WTC11 (cell line): ENCODE data around the gene PLCB2. TPM values are rescaled to one million over a fixed set of nuclear protein-coding genes. Genes with fewer than 3 reads are reported as not detected.

Source experiments
- ATAC-seq: fragments of 200-7000 bp; cut with Tn5 transposase; 2 replicates; pipeline ENCODE4 v1.10.0; 2021; ENCODE audit warnings: mild to moderate bottlenecking, moderate library complexity
- CTCF ChIA-PET: fragments of 300-600 bp; sonication (Branson Sonifier 250); formaldehyde crosslinking; loops from one replicate; lab custom pipeline; 2021; ENCODE audit warnings: antibody characterized with exemption; lab: Charles Lee
- POLR2A ChIA-PET: fragments of 350-600 bp; sonication (Branson Sonifier 250); formaldehyde crosslinking; loops from one replicate; lab custom pipeline; 2021; ENCODE audit warnings: antibody characterized with exemption; lab: Charles Lee
- DNase-seq: peaks from one replicate; pipeline ENCODE4 v3.0.0; 2021; ENCODE audit warnings: low spot score
- H3K27ac Mint-ChIP-seq: 2 replicates; pipeline ENCODE4 v1.8.0; 2021; ENCODE audit warnings: mixed read lengths
- H3K27me3 Mint-ChIP-seq: 2 replicates; pipeline ENCODE4 v1.8.0; 2021; ENCODE audit warnings: low read depth, mild to moderate bottlenecking, moderate library complexity, mixed read lengths
- H3K36me3 Mint-ChIP-seq: 2 replicates; pipeline ENCODE4 v1.8.0; 2021; ENCODE audit warnings: mixed read lengths
- H3K4me1 Mint-ChIP-seq: 2 replicates; pipeline ENCODE4 v1.8.0; 2022; ENCODE audit warnings: mixed read lengths
- H3K4me3 Mint-ChIP-seq: 2 replicates; pipeline ENCODE4 v1.8.0; 2021; ENCODE audit warnings: mild to moderate bottlenecking, moderate library complexity, mixed read lengths
- H3K9me3 Mint-ChIP-seq: 2 replicates; pipeline ENCODE4 v1.8.0; 2021; ENCODE audit warnings: mixed read lengths
- ATF1 ChIP-seq: sonication (generic); formaldehyde crosslinking; IDR thresholded peaks from 2 replicates; pipeline ENCODE4 v1.8.1; 2023; ENCODE audit warnings: mild to moderate bottlenecking, moderate library complexity, missing genetic modification reagents
- EMX1 ChIP-seq: fragments of 250-450 bp; sonication (Bioruptor Pico); IDR thresholded peaks from 2 replicates; pipeline ENCODE4 v1.8.0; 2021; ENCODE audit warnings: mild to moderate bottlenecking
- ESRRA ChIP-seq: sonication (generic); formaldehyde crosslinking; IDR thresholded peaks from 2 replicates; pipeline ENCODE4 v1.8.1; 2022; ENCODE audit warnings: mild to moderate bottlenecking, missing genetic modification reagents, borderline replicate concordance
- ETV6 ChIP-seq: sonication (generic); formaldehyde crosslinking; IDR thresholded peaks from 2 replicates; pipeline ENCODE4 v1.8.1; 2022; ENCODE audit warnings: mild to moderate bottlenecking, missing genetic modification reagents
- FOXP1 ChIP-seq: sonication (generic); formaldehyde crosslinking; IDR thresholded peaks from 2 replicates; pipeline ENCODE4 v1.8.0; 2022; ENCODE audit warnings: missing genetic modification reagents, mild to moderate bottlenecking, moderate library complexity, borderline replicate concordance
- HMGA2 ChIP-seq: fragments of 250-450 bp; sonication (Bioruptor Pico); IDR thresholded peaks from 2 replicates; pipeline ENCODE4 v1.4.0; 2021; ENCODE audit warnings: mild to moderate bottlenecking, moderate library complexity
- JAZF1 ChIP-seq: fragments of 250-450 bp; sonication (Bioruptor Pico); IDR thresholded peaks from 2 replicates; pipeline ENCODE4 v1.9.0; 2021; ENCODE audit warnings: moderate library complexity, mild to moderate bottlenecking, inconsistent platforms
- MXD4 ChIP-seq: fragments of 250-450 bp; sonication (Bioruptor Pico); IDR thresholded peaks from 2 replicates; pipeline ENCODE4 v1.8.0; 2021; ENCODE audit warnings: mild to moderate bottlenecking, moderate library complexity, borderline replicate concordance
- MYBL2 ChIP-seq: sonication (generic); formaldehyde crosslinking; IDR thresholded peaks from 2 replicates; pipeline ENCODE4 v1.8.1; 2023; ENCODE audit warnings: mild to moderate bottlenecking, moderate library complexity, missing genetic modification reagents
- NR2C2 ChIP-seq: sonication (generic); formaldehyde crosslinking; IDR thresholded peaks from 2 replicates; pipeline ENCODE4 v1.8.0; 2022; ENCODE audit warnings: mild to moderate bottlenecking, missing genetic modification reagents
- OVOL2 ChIP-seq: fragments of 250-450 bp; sonication (Bioruptor Pico); IDR thresholded peaks from 2 replicates; pipeline ENCODE4 v1.9.0; 2021; ENCODE audit warnings: mild to moderate bottlenecking, borderline replicate concordance
- RORB ChIP-seq: fragments of 250-450 bp; sonication (Bioruptor Pico); IDR thresholded peaks from 2 replicates; pipeline ENCODE4 v1.9.0; 2021; ENCODE audit warnings: mild to moderate bottlenecking
- SOX15 ChIP-seq: fragments of 250-450 bp; sonication (Bioruptor Pico); IDR thresholded peaks from 2 replicates; pipeline ENCODE4 v1.9.0; 2021; ENCODE audit warnings: mild to moderate bottlenecking
- TEAD4 ChIP-seq: sonication (generic); formaldehyde crosslinking; IDR thresholded peaks from 2 replicates; pipeline ENCODE4 v1.8.0; 2022; ENCODE audit warnings: mild to moderate bottlenecking, missing genetic modification reagents
- ZNF121 ChIP-seq: sonication (generic); formaldehyde crosslinking; IDR thresholded peaks from 2 replicates; pipeline ENCODE4 v1.8.0; 2023; ENCODE audit warnings: missing genetic modification reagents
- ZNF219 ChIP-seq: sonication (generic); formaldehyde crosslinking; IDR thresholded peaks from 2 replicates; pipeline ENCODE4 v1.8.0; 2023; ENCODE audit warnings: missing genetic modification reagents, mild to moderate bottlenecking, borderline replicate concordance
- ZNF416 ChIP-seq: fragments of 250-450 bp; sonication (Bioruptor Pico); IDR thresholded peaks from 2 replicates; pipeline ENCODE4 v1.9.0; 2021; ENCODE audit warnings: mild to moderate bottlenecking, inconsistent platforms
- ZNF423 ChIP-seq: fragments of 250-450 bp; sonication (Bioruptor Pico); IDR thresholded peaks from 2 replicates; pipeline ENCODE4 v2.1.2; 2022; ENCODE audit warnings: mild to moderate bottlenecking, moderate library complexity
- total RNA-seq: library from RNA; stranded (reverse); gene quantifications from 3 replicates; pipeline ENCODE4 v1.2.3, GENCODE V29; 2021
- TF ChIP-seq, protein P1 (sequence below): fragments of 250-450 bp; sonication (Bioruptor Pico); IDR thresholded peaks from 2 replicates; pipeline ENCODE4 v1.9.0; 2021; ENCODE audit warnings: moderate library complexity, mild to moderate bottlenecking, inconsistent platforms, borderline replicate concordance
- TF ChIP-seq, protein P2 (sequence below): sonication (generic); formaldehyde crosslinking; IDR thresholded peaks from 2 replicates; pipeline ENCODE4 v1.8.1; 2023; ENCODE audit warnings: mild to moderate bottlenecking, missing genetic modification reagents, moderate library complexity
- TF ChIP-seq, protein P3 (sequence below): fragments of 250-450 bp; sonication (Bioruptor Pico); IDR thresholded peaks from 2 replicates; pipeline ENCODE4 v1.9.0; 2021; ENCODE audit warnings: mild to moderate bottlenecking
- TF ChIP-seq, protein P4 (sequence below): sonication (generic); formaldehyde crosslinking; IDR thresholded peaks from 2 replicates; pipeline ENCODE4 v1.8.1; 2022; ENCODE audit warnings: missing genetic modification reagents, borderline replicate concordance

The PLCB2 gene
- total RNA-seq, 1 experiment from 2014 or later = 15.2 TPM

DNA sequence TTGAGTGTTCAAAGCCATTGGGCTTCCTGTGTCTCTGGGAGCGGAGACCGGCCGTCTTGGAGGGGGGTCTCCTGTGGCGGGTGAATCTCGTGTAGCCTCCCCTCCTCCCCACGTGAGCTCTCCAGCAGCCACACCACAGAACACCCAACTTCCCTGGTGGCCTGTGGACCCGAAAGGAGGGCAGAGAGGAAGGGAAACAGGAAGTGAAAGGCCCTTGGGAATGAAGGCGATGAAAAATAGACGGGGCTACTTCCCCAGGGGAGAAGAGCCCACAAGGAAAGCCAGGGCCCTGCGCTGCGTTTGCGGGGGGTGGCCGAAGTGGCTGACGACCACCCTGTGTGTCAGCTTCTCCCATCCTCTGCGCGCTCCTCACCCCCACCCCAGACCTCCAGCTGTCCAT, 30.3 kb downstream of the PLCB2 start:
- Mint-ChIP-seq H3K27ac (no peak overlapping the region), H3K9me3 (no peaks in the 10 kb centered on the region), H3K27me3 (peaks cover 42% of the 10 kb centered on the region), H3K4me3 (no peak overlapping the region), H3K4me1 (peaks cover 39% of the 10 kb centered on the region), H3K36me3 (no peaks in the 10 kb centered on the region)
- TF ChIP-seq RORB (CRISPR knock-in tag) (no peak), ZNF416 (no peak), JAZF1 (no peak), MYBL2 (CRISPR knock-in tag) (no peak), OVOL2 (no peak), ESRRA (CRISPR knock-in tag) (no peak), ZNF219 (no peak)
- DNase-seq = no peak
- ChIA-PET POLR2A (no interaction called here), CTCF (interaction anchor here (0.8 to 12.1 kb wide), 9 partner anchors 13 to 232 kb away, joined by 3 to 690 read pairs (median 22); partner anchors contain the start of genes CCDC9B, INAFM2, PAK6 and PLCB2)
- ATAC-seq = no peak

DNA sequence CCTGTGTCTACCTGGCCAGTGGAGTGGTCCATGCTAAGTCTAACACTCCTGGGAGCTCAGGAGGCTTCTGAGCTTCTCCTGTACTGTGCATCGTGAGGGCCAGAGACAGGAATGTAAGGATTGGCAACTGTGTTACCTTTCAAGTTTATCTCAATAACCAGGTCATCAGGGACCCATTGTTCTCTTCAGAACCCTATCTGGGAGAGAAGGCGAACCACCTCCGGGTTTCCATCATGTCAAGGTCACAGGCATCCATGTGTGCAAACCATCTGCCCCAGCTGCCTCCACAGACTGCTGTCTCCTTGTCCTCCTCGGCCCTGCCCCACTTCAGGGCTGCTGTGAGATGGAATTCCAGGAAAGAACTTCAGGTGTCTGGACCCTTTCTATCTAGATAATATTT, 30.8 kb downstream of the PLCB2 start:
- TF ChIP-seq, protein P1, sequence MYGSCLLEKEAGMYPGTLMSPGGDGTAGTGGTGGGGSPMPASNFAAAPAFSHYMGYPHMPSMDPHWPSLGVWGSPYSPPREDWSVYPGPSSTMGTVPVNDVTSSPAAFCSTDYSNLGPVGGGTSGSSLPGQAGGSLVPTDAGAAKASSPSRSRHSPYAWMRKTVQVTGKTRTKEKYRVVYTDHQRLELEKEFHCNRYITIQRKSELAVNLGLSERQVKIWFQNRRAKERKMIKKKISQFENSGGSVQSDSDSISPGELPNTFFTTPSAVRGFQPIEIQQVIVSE (CRISPR knock-in tag) = no peak
- TF ChIP-seq ETV6 (no peak), ATF1 (CRISPR knock-in tag) (no peak), ZNF423 (no peak), NR2C2 (CRISPR knock-in tag) (no peak), ZNF121 (no peak), ESRRA (CRISPR knock-in tag) (no peak), SOX15 (CRISPR knock-in tag) (no peak), EMX1 (CRISPR knock-in tag) (no peak), TEAD4 (CRISPR knock-in tag) (no peak)
- TF ChIP-seq, protein P2, sequence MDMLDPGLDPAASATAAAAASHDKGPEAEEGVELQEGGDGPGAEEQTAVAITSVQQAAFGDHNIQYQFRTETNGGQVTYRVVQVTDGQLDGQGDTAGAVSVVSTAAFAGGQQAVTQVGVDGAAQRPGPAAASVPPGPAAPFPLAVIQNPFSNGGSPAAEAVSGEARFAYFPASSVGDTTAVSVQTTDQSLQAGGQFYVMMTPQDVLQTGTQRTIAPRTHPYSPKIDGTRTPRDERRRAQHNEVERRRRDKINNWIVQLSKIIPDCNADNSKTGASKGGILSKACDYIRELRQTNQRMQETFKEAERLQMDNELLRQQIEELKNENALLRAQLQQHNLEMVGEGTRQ = no peak
- TF ChIP-seq, protein P3, sequence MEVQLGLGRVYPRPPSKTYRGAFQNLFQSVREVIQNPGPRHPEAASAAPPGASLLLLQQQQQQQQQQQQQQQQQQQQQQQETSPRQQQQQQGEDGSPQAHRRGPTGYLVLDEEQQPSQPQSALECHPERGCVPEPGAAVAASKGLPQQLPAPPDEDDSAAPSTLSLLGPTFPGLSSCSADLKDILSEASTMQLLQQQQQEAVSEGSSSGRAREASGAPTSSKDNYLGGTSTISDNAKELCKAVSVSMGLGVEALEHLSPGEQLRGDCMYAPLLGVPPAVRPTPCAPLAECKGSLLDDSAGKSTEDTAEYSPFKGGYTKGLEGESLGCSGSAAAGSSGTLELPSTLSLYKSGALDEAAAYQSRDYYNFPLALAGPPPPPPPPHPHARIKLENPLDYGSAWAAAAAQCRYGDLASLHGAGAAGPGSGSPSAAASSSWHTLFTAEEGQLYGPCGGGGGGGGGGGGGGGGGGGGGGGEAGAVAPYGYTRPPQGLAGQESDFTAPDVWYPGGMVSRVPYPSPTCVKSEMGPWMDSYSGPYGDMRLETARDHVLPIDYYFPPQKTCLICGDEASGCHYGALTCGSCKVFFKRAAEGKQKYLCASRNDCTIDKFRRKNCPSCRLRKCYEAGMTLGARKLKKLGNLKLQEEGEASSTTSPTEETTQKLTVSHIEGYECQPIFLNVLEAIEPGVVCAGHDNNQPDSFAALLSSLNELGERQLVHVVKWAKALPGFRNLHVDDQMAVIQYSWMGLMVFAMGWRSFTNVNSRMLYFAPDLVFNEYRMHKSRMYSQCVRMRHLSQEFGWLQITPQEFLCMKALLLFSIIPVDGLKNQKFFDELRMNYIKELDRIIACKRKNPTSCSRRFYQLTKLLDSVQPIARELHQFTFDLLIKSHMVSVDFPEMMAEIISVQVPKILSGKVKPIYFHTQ (CRISPR knock-in tag) = no peak
- Mint-ChIP-seq H3K4me1 (peaks cover 39% of the 10 kb centered on the region), H3K9me3 (no peaks in the 10 kb centered on the region), H3K4me3 (no peak overlapping the region), H3K36me3 (no peaks in the 10 kb centered on the region), H3K27ac (no peak overlapping the region), H3K27me3 (peaks cover 37% of the 10 kb centered on the region)
- ATAC-seq (no peak), DNase-seq (no peak)
- POLR2A ChIA-PET = interaction anchor here (0.5 kb wide), 1 partner anchor 10 kb away, joined by 3 read pairs; no protein-coding TSS in a partner anchor
- CTCF ChIA-PET = interaction anchor here (1.2 to 12.1 kb wide), 5 partner anchors 28 to 60 kb away, joined by 3 to 690 read pairs (median 181); partner anchors contain the start of genes CCDC9B, INAFM2 and PLCB2

DNA sequence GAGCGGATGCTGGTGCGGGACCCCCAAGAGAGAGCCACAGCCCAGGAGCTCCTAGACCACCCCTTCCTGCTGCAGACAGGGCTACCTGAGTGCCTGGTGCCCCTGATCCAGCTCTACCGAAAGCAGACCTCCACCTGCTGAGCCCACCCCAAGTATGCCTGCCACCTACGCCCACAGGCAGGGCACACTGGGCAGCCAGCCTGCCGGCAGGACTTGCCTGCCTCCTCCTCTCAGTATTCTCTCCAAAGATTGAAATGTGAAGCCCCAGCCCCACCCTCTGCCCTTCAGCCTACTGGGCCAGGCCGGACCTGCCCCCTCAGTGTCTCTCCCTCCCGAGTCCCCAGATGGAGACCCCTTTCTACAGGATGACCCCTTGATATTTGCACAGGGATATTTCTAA, 31.8 kb downstream of the PLCB2 start:
- TF ChIP-seq FOXP1 (no peak), MXD4 (no peak), HMGA2 (CRISPR knock-in tag) (no peak)
- TF ChIP-seq, protein P4, sequence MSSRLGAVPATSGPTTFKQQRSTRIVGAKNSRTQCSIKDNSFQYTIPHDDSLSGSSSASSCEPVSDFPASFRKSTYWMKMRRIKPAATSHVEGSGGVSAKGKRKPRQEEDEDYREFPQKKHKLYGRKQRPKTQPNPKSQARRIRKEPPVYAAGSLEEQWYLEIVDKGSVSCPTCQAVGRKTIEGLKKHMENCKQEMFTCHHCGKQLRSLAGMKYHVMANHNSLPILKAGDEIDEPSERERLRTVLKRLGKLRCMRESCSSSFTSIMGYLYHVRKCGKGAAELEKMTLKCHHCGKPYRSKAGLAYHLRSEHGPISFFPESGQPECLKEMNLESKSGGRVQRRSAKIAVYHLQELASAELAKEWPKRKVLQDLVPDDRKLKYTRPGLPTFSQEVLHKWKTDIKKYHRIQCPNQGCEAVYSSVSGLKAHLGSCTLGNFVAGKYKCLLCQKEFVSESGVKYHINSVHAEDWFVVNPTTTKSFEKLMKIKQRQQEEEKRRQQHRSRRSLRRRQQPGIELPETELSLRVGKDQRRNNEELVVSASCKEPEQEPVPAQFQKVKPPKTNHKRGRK (CRISPR knock-in tag) = no peak
- DNase-seq = no peak
- CTCF ChIA-PET = interaction anchor here (1.2 to 12.1 kb wide), 5 partner anchors 24 to 62 kb away, joined by 3 to 690 read pairs (median 224); partner anchors contain the start of genes CCDC9B, INAFM2 and PLCB2
- H3K27ac Mint-ChIP-seq = no peak overlapping the region
- POLR2A ChIA-PET = interaction anchor here (0.8 kb wide), 1 partner anchor 39 kb away, joined by 5 read pairs; no protein-coding TSS in a partner anchor
- H3K9me3 Mint-ChIP-seq = no peaks in the 10 kb centered on the region
- H3K4me1 Mint-ChIP-seq = peaks cover 36% of the 10 kb centered on the region
- H3K36me3 Mint-ChIP-seq = no peaks in the 10 kb centered on the region
- ATAC-seq = no peak
- peaks cover 30% of the 10 kb centered on the region for H3K27me3 Mint-ChIP-seq
- H3K4me3 Mint-ChIP-seq = no peak overlapping the region
